IPS DF 19.7 (cell line): ENCODE results near the gene ATP2B2.

Source experiments
- DNase-seq: peaks from one replicate; pipeline ENCODE4 v3.0.0-alpha.2; 2013; ENCODE audit warnings: low read depth, low spot score

Gene ATP2B2

DNA sequence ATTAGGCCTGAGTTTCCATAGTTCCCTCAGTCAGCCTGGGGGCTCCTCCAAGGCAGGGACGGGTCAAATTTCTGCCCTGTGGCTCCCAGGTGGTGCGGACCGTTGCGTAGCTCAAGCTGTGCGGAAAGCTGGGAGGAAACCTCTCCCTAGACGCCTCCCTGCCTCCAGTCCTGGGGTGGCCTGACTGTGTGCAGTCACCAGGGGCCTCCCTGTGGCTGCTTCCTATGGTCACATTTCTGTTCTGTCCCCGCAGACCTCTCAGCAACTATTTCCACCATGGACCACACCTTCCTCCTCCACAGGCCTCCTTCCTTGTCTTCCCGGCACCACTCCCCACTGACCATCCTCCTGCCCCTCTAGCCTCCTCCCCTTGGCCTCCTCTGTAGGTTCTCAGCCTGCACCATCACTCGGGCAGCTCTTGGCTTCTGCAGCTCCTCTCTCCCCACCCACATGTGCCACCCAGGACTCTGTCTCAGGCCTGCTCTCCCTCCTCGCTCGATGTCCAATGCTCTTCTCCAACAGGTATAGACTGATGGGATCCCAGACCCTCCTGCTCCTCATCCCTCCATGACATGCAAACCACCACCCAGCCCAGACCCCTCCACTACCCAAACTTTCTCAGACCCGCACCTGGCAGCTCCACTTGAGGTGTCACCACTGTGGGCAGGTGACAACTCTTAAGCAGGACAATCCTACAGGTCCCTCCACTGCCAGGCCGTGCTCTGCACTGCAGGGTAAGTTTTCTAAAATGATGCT, 157.6 kb downstream of the ATP2B2 start:
- no peak for DNase-seq

GRCh38 chr3:10345911-10346310, 159.5 kb downstream of the ATP2B2 start:
- no peak for DNase-seq

DNA sequence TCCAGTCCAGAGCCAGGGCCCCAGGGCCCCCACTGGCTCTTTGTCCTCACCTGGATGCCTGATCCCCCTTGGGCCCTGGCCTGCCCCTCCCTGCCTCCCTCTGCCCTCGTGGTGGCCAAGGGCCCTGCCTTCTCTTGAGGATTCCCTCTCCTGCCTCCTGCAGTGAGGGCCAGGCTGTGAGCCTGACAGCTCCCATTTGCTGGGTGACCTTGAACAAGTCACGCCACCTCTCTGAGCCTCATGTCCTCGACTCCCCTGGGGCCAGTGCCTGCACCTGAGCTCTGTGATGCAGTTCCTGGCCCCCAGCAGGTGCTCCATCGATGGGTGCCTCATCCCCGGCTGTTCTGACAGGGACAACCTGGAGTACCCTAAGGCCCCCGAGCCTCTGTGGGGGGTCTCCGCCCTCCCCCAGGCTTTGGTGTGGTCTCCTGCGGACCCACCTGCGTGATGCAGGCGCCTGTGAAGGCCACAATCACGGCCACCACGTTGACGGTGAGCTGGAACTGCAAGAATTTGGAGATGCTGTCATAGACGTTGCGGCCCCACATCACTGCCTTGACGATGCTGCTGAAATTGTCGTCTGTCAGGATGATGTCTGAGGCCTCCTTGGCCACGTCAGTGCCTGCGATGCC, 160.3 kb downstream of the ATP2B2 start:
- no peak for DNase-seq

GRCh38 chr3:10344147-10344943, 161.0 kb downstream of the ATP2B2 start:
- no peak for DNase-seq

DNA sequence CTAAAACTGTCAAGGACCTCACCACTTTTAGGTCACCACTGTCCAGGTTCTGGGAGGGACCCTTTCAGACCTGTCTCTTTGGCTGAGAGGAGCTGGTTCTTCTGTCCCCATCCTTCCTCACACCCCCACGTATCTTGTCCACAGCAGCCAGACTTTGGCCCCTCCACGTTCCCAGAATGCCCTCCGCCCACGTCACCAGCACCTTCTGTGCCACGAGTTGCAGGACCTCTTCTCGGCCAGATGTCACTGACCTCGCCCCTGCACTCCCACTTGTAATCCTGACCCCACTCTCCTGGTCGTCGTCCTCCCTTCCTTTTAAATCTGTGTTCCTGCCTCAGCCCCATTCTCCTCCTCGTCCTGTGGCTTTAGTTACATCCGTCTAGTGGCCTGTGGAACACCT, 161.9 kb downstream of the ATP2B2 start:
- DNase-seq = no peak

DNA sequence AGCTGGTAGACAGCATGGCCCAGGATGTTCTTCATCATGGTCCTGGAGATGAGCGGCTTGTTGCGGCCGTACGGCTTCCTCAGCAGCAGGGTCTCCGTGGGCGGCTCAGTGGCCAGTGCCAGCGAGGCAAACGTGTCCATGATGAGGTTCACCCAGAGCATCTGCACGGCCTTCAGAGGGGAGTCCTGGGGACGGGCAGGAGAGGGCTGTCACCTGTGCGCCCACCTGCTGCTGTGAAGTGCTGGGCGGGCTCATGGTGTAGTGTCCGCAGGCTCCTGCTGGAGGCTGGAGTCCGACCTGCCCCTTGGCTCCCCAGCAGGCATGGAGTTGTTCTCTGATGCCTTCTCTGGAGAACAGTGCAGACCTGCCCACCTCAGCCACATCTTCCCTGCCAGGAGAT, 162.6 kb downstream of the ATP2B2 start:
- DNase-seq = no peak

GRCh38 chr3:10341901-10342398, 163.4 kb downstream of the ATP2B2 start:
- DNase-seq = no peak

GRCh38 chr3:10340476-10340875, 164.9 kb downstream of the ATP2B2 start:
- no peak for DNase-seq

DNA sequence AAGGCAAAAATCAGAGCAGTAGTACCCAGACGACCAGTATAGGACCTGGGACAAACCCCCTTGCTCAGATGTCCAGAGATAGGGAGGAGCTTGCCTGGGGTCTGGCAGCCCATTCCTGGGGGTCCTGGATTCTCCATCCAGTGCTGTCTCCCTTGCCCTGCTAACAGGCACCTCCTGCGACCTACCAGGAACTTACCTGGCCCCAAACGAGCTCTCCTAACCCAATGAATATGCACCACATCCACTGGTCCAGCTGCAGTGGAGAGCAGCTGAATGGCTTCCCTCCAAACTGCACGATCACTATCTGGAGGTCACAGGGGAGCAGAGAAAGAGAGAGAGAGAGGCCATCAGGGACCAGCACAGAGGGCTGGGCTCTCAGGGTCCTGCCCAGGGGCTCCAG, 165.3 kb downstream of the ATP2B2 start:
- DNase-seq = no peak

- no peak for DNase-seq
Observed at GRCh38 chr3:10339376-10339955, 165.9 kb downstream of the ATP2B2 start.

- DNase-seq = no peak
Observed at GRCh38 chr3:10338591-10339353, 166.6 kb downstream of the ATP2B2 start.

DNA sequence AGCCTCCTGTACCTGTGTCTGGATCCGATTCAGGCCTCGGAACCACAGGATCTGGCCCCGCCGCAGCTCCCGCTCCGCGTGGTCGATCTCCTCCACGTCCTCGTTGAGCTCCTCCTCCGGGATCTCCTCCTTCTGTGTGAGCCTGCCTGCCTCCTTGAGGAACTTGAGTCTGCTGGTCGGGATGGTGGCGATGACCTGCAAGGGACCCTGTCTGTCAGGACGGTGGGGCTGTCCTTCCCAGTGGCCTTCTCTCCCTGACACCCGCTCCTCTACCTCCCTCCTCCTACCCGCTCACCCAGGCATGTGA, 167.3 kb downstream of the ATP2B2 start:
- DNase-seq = no peak

- DNase-seq = no peak
Observed at GRCh38 chr3:10337323-10338163, 167.8 kb downstream of the ATP2B2 start.

GRCh38 chr3:10336761-10337160, 168.6 kb downstream of the ATP2B2 start:
- DNase-seq = no peak

GRCh38 chr3:10335871-10336622, 169.3 kb downstream of the ATP2B2 start:
- DNase-seq = no peak

- DNase-seq = no peak
Observed at GRCh38 chr3:10335190-10335738, 170.1 kb downstream of the ATP2B2 start.

DNA sequence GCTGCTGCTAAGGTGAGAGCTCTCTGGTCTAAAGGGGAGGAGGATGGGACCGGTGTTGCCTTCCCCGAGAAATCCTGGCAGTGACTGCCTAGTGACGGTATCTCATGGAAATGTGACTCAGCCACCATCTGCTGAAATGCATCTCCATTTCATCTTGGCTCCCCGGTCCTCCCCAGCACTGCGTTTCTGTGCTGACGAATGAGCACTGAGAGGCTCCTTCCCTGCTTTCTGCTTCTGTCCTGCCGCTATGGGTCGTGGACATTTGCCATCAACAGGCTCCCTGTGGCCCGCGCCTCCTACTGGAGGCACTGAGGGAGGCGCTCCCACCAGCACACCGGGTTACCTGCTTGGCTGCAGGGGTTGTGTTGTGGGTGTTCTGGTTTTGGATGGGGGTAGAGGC, 170.9 kb downstream of the ATP2B2 start:
- DNase-seq = no peak

GRCh38 chr3:10334042-10334441, 171.3 kb downstream of the ATP2B2 start:
- no peak for DNase-seq

- DNase-seq = no peak
Observed at GRCh38 chr3:10333349-10333650, 172.1 kb downstream of the ATP2B2 start.
